Fibroblast of lung (primary cell): ENCODE data around the gene C1orf146.

ENCODE experiments used
- EZH2 ChIP-seq: IDR thresholded peaks from 2 replicates; pipeline ENCODE4 v1.5.1; 2012; ENCODE audit warnings: low read length, control low read depth, mild to moderate bottlenecking; ENCODE audit errors: missing control alignments
- TF ChIP-seq, protein P1 (sequence below), 2 donors: IDR thresholded peaks in 1 of 2; conservative IDR thresholded peaks in 1 of 2; 1 replicate in 1 of 2; 2 replicates in 1 of 2; pipeline ENCODE4 v1.5.1; 2011 to 2012; ENCODE audit warnings: low read length in 2 of 2, control low read depth in 1 of 2, inconsistent platforms in 1 of 2, low read depth in 1 of 2, mild to moderate bottlenecking in 1 of 2

- TF ChIP-seq, protein P1, sequence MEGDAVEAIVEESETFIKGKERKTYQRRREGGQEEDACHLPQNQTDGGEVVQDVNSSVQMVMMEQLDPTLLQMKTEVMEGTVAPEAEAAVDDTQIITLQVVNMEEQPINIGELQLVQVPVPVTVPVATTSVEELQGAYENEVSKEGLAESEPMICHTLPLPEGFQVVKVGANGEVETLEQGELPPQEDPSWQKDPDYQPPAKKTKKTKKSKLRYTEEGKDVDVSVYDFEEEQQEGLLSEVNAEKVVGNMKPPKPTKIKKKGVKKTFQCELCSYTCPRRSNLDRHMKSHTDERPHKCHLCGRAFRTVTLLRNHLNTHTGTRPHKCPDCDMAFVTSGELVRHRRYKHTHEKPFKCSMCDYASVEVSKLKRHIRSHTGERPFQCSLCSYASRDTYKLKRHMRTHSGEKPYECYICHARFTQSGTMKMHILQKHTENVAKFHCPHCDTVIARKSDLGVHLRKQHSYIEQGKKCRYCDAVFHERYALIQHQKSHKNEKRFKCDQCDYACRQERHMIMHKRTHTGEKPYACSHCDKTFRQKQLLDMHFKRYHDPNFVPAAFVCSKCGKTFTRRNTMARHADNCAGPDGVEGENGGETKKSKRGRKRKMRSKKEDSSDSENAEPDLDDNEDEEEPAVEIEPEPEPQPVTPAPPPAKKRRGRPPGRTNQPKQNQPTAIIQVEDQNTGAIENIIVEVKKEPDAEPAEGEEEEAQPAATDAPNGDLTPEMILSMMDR (conservative IDR thresholded peaks at IDR 0.05 in 1 of 2, IDR thresholded peaks at IDR 0.05 in 1 of 2; ENCODE audit: low read depth in 1 of 2, low read length in 2 of 2), result no peak
- no peak for TF ChIP-seq EZH2
These were observed 49.1 kb upstream of the C1orf146 start for GRCh38 chr1:92168657-92169056.
